IMR-90 (cell line): ENCODE measurements around the gene INSYN2A. TPM values are rescaled to one million over a fixed set of nuclear protein-coding genes. Genes with fewer than 3 reads are reported as not detected.

Source experiments
- ATAC-seq: fragments of 200-7000 bp; cut with Tn5 transposase; 2 replicates; pipeline ENCODE4 v1.9.1; 2020; ENCODE audit warnings: low read depth, mild to moderate bottlenecking, moderate library complexity
- BruUV-seq: library from RNA; stranded (reverse); fragments of 400-500 nt; replicated peaks from 2 replicates; lab custom pipeline; 2021; lab: Mats Ljungman, UMichigan
- CTCF ChIA-PET: fragments of 300-600 bp; formaldehyde crosslinking; extraction: SDS; loops from one replicate; lab custom pipeline; 2021; ENCODE audit warnings: antibody characterized with exemption; lab: Yijun Ruan, JAX
- POLR2A ChIA-PET: fragments of 300-600 bp; sonication (Branson Sonifier 250); formaldehyde crosslinking; loops from one replicate; lab custom pipeline; 2022; ENCODE audit warnings: antibody characterized with exemption; ENCODE audit not compliant: unreplicated experiment; lab: Charles Lee
- DNase-seq: peaks from one replicate; pipeline ENCODE4 v3.0.0; 2013
- H2AFZ ChIP-seq: replicated peaks from 2 replicates; pipeline ENCODE3; 2013; ENCODE audit warnings: low read length, mild to moderate bottlenecking; ENCODE audit not compliant: poor library complexity
- H2AK5ac ChIP-seq: 2 replicates; pipeline ENCODE4 v1.6.1; 2013; ENCODE audit warnings: low read depth, low read length, inconsistent platforms
- H2AK9ac ChIP-seq: replicated peaks from 2 replicates; pipeline ENCODE3; 2013; ENCODE audit warnings: mild to moderate bottlenecking, low read depth, low read length, moderate library complexity; ENCODE audit not compliant: poor library complexity
- H2BK120ac ChIP-seq: 2 replicates; pipeline ENCODE4 v1.6.1; 2013; ENCODE audit warnings: low read depth, low read length, inconsistent platforms
- H2BK15ac ChIP-seq: 3 replicates; pipeline ENCODE4 v1.6.1; 2013; ENCODE audit warnings: low read depth, low read length, inconsistent platforms
- H2BK20ac ChIP-seq: 2 replicates; pipeline ENCODE4 v1.6.1; 2013; ENCODE audit warnings: low read depth, mild to moderate bottlenecking, inconsistent platforms, low read length, moderate library complexity
- H2BK5ac ChIP-seq: 2 replicates; pipeline ENCODE4 v1.6.1; 2013; ENCODE audit warnings: mild to moderate bottlenecking, low read depth, low read length, inconsistent platforms; ENCODE audit not compliant: poor library complexity, severe bottlenecking
- H3K14ac ChIP-seq: replicated peaks from 2 replicates; pipeline ENCODE4 v1.6.1; 2013; ENCODE audit warnings: low read depth, low read length, inconsistent platforms
- H3K18ac ChIP-seq: 2 replicates; pipeline ENCODE4 v1.6.1; 2013; ENCODE audit warnings: low read depth, low read length, control low read depth
- H3K23ac ChIP-seq: 2 replicates; pipeline ENCODE4 v1.6.1; 2013; ENCODE audit warnings: low read depth, low read length, inconsistent platforms
- H3K27ac ChIP-seq: 2 replicates; pipeline ENCODE4 v1.5.1; 2013; ENCODE audit warnings: mild to moderate bottlenecking, control low read depth, low read length; ENCODE audit not compliant: insufficient read depth
- H3K27me3 ChIP-seq: 2 replicates; pipeline ENCODE4 v1.6.1; 2013; ENCODE audit warnings: low read length; ENCODE audit not compliant: control insufficient read depth, insufficient read depth
- H3K36me3 ChIP-seq: 2 replicates; pipeline ENCODE4 v1.6.1; 2013; ENCODE audit warnings: low read length, mixed read lengths; ENCODE audit not compliant: control insufficient read depth, insufficient read depth
- H3K4ac ChIP-seq: 2 replicates; pipeline ENCODE4 v1.6.1; 2013; ENCODE audit warnings: low read depth, low read length, inconsistent platforms
- H3K4me1 ChIP-seq: 2 replicates; pipeline ENCODE4 v1.6.1; 2013; ENCODE audit warnings: low read length, mixed read lengths; ENCODE audit not compliant: control insufficient read depth, insufficient read depth
- H3K4me2 ChIP-seq: 2 replicates; pipeline ENCODE4 v1.6.1; 2013; ENCODE audit warnings: low read depth, mild to moderate bottlenecking, control low read depth, low read length, moderate library complexity
- H3K4me3 ChIP-seq: 2 replicates; pipeline ENCODE4 v1.5.1; 2013; ENCODE audit warnings: low read depth, mild to moderate bottlenecking, control low read depth, low read length, moderate library complexity; ENCODE audit not compliant: insufficient read depth
- H3K56ac ChIP-seq: 2 replicates; pipeline ENCODE4 v1.6.1; 2013; ENCODE audit warnings: low read length, inconsistent platforms; ENCODE audit not compliant: insufficient read depth; ENCODE audit errors: extremely low read depth
- H3K79me1 ChIP-seq, 2 experiments: 2 replicates each; pipeline ENCODE4 v1.6.1; 2013; ENCODE audit warnings: low read length in 2 of 2, inconsistent platforms in 1 of 2, low read depth in 1 of 2
- H3K9ac ChIP-seq: 2 replicates; pipeline ENCODE4 v1.6.1; 2013; ENCODE audit warnings: low read depth, low read length, control low read depth
- H3K9me1 ChIP-seq: 2 replicates; pipeline ENCODE4 v1.6.1; 2013; ENCODE audit warnings: low read length, inconsistent platforms; ENCODE audit not compliant: insufficient read depth
- H3K9me3 ChIP-seq: 2 replicates; pipeline ENCODE4 v1.6.1; 2013; ENCODE audit warnings: low read length; ENCODE audit not compliant: control insufficient read depth, insufficient read depth
- H4K20me1 ChIP-seq: 2 replicates; pipeline ENCODE4 v1.6.1; 2013; ENCODE audit warnings: low read length, inconsistent platforms; ENCODE audit not compliant: insufficient read depth
- H4K5ac ChIP-seq: 2 replicates; pipeline ENCODE4 v1.6.1; 2013; ENCODE audit warnings: mild to moderate bottlenecking, low read depth, low read length, control low read depth
- H4K8ac ChIP-seq, 2 experiments: 2 replicates each; pipeline ENCODE4 v1.6.1; 2013; ENCODE audit warnings: low read depth in 2 of 2, low read length in 2 of 2, control low read depth in 1 of 2, inconsistent platforms in 1 of 2
- H4K91ac ChIP-seq: 2 replicates; pipeline ENCODE4 v1.6.1; 2013; ENCODE audit warnings: low read depth, low read length, inconsistent platforms; ENCODE audit not compliant: insufficient read depth
- BHLHE40 ChIP-seq: fragments of 150-350 bp; IDR thresholded peaks from 2 replicates; pipeline ENCODE4 v1.6.1; 2016; ENCODE audit warnings: mild to moderate bottlenecking, low read depth, low read length
- CEBPB ChIP-seq: IDR thresholded peaks from 2 replicates; pipeline ENCODE4 v1.6.1; 2012; ENCODE audit warnings: low read depth, low read length, improper control_type of control experiment
- MAFK ChIP-seq: IDR thresholded peaks from 2 replicates; pipeline ENCODE4 v1.6.1; 2012; ENCODE audit warnings: low read depth, low read length, improper control_type of control experiment
- MAZ ChIP-seq: IDR thresholded peaks from 2 replicates; pipeline ENCODE4 v1.6.1; 2012; ENCODE audit warnings: low read depth, mild to moderate bottlenecking, low read length, improper control_type of control experiment, moderate library complexity, borderline replicate concordance
- MXI1 ChIP-seq: IDR thresholded peaks from 2 replicates; pipeline ENCODE4 v1.6.1; 2012; ENCODE audit warnings: low read depth, mild to moderate bottlenecking, low read length, moderate library complexity, borderline replicate concordance
- NFE2L2 ChIP-seq: fragments of 150-350 bp; IDR thresholded peaks from 2 replicates; pipeline ENCODE4 v1.6.1; 2016; ENCODE audit warnings: low read depth, mild to moderate bottlenecking, low read length
- POLR2A ChIP-seq: IDR thresholded peaks from 2 replicates; pipeline ENCODE4 v1.6.1; 2012; ENCODE audit warnings: mild to moderate bottlenecking, low read depth, low read length
- RCOR1 ChIP-seq: IDR thresholded peaks from 2 replicates; pipeline ENCODE4 v1.6.1; 2012; ENCODE audit warnings: mild to moderate bottlenecking, low read length, improper control_type of control experiment; ENCODE audit not compliant: insufficient replicate concordance
- RFX5 ChIP-seq: IDR thresholded peaks from 2 replicates; pipeline ENCODE4 v1.8.0; 2012; ENCODE audit warnings: low read depth, mild to moderate bottlenecking, low read length, moderate library complexity
- SMC3 ChIP-seq: fragments of 150-350 bp; IDR thresholded peaks from 2 replicates; pipeline ENCODE4 v1.6.1; 2016; ENCODE audit warnings: low read depth, mild to moderate bottlenecking, antibody characterized with exemption, low read length, moderate library complexity
- WGBS, 2 experiments: methylation state at CpG; one replicate each; pipeline versions ENCODE4 v1.1.5 to v1.1.7; 2013; ENCODE audit warnings: missing lambda C conversion rate in 2 of 2; ENCODE audit not compliant: insufficient read length in 1 of 2; ENCODE audit errors: extremely low coverage in 2 of 2; 5-methylcytosine and 5-hydroxymethylcytosine counted together
- dilution Hi-C: fragments of 300-500 bp; cut with HindIII; formaldehyde crosslinking; loops from one replicate; pipeline ENCODE4 v1.14.3; 2018; ENCODE audit warnings: low sequenced_read_pairs; ENCODE audit not compliant: unreplicated experiment
- in situ Hi-C: fragments of 300-500 bp; cut with MboI; formaldehyde crosslinking; loops from 3 replicates; pipeline ENCODE4 v1.14.3; 2019; ENCODE audit warnings: low sequenced_read_pairs, inconsistent platforms, mixed read lengths
- intact Hi-C: fragments of 100-400 bp; cut with micrococcal nuclease; formaldehyde crosslinking; loops from 2 replicates; pipeline ENCODE4 v1.10.0; 2022
- polyA plus RNA-seq, 3 experiments: library from polyadenylated mRNA; depleted of rRNA; stranded (reverse); fragments of >200 nt; gene quantifications; 2 replicates each; pipeline ENCODE4 v1.2.3, GENCODE V29; 2012; ENCODE audit warnings: low replicate concordance in 1 of 3
- total RNA-seq: library from RNA; depleted of rRNA; stranded (reverse); fragments of >200 nt; gene quantifications from 2 replicates; pipeline ENCODE4 v1.2.3, GENCODE V29; 2012
- TF ChIP-seq, protein P1 (sequence below): fragments of 150-350 bp; IDR thresholded peaks from 2 replicates; pipeline ENCODE4 v1.6.1; 2016; ENCODE audit warnings: low read depth, mild to moderate bottlenecking, low read length, moderate library complexity, borderline replicate concordance
- TF ChIP-seq, protein P2 (sequence below): conservative IDR thresholded peaks from 2 replicates; pipeline ENCODE4 v1.5.1; 2012; ENCODE audit warnings: mild to moderate bottlenecking, low read depth, low read length, improper control_type of control experiment

Gene INSYN2A
- total and polyA plus RNA-seq, 2 of the 4 experiments (the other 2 are of a cell fraction): 0.10 to 0.18 TPM

DNA sequence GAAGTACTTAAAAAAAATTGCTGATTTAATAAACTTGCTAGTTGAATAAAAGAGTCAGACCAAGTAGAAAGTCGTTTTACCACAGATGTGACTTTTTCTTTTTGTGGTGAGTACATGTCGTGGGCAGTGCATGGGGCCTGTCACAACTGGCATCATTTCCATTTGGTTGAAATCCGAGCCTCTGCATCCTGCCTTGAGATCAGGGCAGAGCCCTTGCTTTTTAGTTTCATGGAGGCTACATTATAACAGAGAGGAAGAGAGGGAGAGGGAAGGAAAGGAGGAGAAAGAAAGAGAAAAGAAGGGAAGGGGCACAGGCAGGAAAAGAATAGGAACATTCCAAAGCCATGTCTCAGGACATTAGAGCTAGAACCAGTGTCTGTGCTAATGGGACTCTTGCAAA is 20.4 kb upstream of the INSYN2A start:
- H3K27ac ChIP-seq: no peak overlapping the region
- H3K9ac ChIP-seq: no peak overlapping the region
- H3K23ac ChIP-seq: no peak overlapping the region
- H3K4me2 ChIP-seq: no peak overlapping the region
- no peak overlapping the region for H3K18ac ChIP-seq
- H4K8ac ChIP-seq: no peak overlapping the region
- no peak overlapping the region for H2AK5ac ChIP-seq
- no peak overlapping the region for H3K4ac ChIP-seq
- H3K27me3 ChIP-seq: no peaks in the 10 kb centered on the region
- H3K9me3 ChIP-seq: no peaks in the 10 kb centered on the region
- no peak overlapping the region for H3K4me3 ChIP-seq
- in situ Hi-C loops (no loop called here), dilution Hi-C loops (no loop called here), intact Hi-C loops (no loop called here)
- ATAC-seq: peak; percentile 53
- CTCF ChIA-PET: no interaction called here
- no peak overlapping the region for H2AFZ ChIP-seq
- H4K5ac ChIP-seq: no peak overlapping the region
- H3K56ac ChIP-seq: no peak overlapping the region
- H2BK15ac ChIP-seq: no peak overlapping the region
- BruUV-seq: no TSS peak
- POLR2A ChIA-PET: no interaction called here
- no peak overlapping the region for H2BK20ac ChIP-seq
- H3K14ac ChIP-seq: no peak overlapping the region
- peaks cover 4% of the 10 kb centered on the region for H3K36me3 ChIP-seq
- peaks cover 10 to 13% of the 10 kb centered on the region in 2 experiments for H3K79me1 ChIP-seq
- 0 out of 2 replicates have a peak, but pooled peaks cover 4% of the 10 kb centered on the region for H4K20me1 ChIP-seq
- peaks cover 4% of the 10 kb centered on the region; the same call in 1 of the 2 replicates for H3K9me1 ChIP-seq
- H3K4me1 ChIP-seq: no peaks in the 10 kb centered on the region
- no CpG with 5 or more reads among the region's 3 CpGs for WGBS, 2 experiments
- H2BK120ac ChIP-seq: no peak overlapping the region
- no peak overlapping the region for H2AK9ac ChIP-seq
- H2BK5ac ChIP-seq: no peak overlapping the region
- TF ChIP-seq RCOR1 (no peak), SMC3 (no peak), RFX5 (no peak), MAZ (no peak), NFE2L2 (no peak), CEBPB (no peak), POLR2A (no peak), BHLHE40 (no peak), MXI1 (no peak), MAFK (no peak)
- TF ChIP-seq, protein P1, sequence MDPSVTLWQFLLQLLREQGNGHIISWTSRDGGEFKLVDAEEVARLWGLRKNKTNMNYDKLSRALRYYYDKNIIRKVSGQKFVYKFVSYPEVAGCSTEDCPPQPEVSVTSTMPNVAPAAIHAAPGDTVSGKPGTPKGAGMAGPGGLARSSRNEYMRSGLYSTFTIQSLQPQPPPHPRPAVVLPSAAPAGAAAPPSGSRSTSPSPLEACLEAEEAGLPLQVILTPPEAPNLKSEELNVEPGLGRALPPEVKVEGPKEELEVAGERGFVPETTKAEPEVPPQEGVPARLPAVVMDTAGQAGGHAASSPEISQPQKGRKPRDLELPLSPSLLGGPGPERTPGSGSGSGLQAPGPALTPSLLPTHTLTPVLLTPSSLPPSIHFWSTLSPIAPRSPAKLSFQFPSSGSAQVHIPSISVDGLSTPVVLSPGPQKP: no peak
- TF ChIP-seq, protein P2, sequence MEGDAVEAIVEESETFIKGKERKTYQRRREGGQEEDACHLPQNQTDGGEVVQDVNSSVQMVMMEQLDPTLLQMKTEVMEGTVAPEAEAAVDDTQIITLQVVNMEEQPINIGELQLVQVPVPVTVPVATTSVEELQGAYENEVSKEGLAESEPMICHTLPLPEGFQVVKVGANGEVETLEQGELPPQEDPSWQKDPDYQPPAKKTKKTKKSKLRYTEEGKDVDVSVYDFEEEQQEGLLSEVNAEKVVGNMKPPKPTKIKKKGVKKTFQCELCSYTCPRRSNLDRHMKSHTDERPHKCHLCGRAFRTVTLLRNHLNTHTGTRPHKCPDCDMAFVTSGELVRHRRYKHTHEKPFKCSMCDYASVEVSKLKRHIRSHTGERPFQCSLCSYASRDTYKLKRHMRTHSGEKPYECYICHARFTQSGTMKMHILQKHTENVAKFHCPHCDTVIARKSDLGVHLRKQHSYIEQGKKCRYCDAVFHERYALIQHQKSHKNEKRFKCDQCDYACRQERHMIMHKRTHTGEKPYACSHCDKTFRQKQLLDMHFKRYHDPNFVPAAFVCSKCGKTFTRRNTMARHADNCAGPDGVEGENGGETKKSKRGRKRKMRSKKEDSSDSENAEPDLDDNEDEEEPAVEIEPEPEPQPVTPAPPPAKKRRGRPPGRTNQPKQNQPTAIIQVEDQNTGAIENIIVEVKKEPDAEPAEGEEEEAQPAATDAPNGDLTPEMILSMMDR: no peak
- H4K91ac ChIP-seq: no peak overlapping the region
- peak; percentile 28 for DNase-seq
